HEK293 (cell line): ENCODE data around the gene MAN2B2.

ENCODE experiments used
- EGR2 ChIP-seq: fragments of 450-650 bp; formaldehyde crosslinking; IDR thresholded peaks from 2 replicates; pipeline ENCODE4 v1.5.1; 2016; ENCODE audit warnings: low read depth, missing biosample characterization, missing genetic modification characterization
- REPIN1 ChIP-seq: fragments of 450-650 bp; formaldehyde crosslinking; IDR thresholded peaks from 2 replicates; pipeline ENCODE4 v1.5.1; 2017; ENCODE audit warnings: missing biosample characterization, missing genetic modification characterization, low read depth
- TRIM28 ChIP-seq: IDR thresholded peaks from 2 replicates; pipeline ENCODE4 v1.6.1; 2011; ENCODE audit warnings: low read length, control low read depth, borderline replicate concordance
- ZNF169 ChIP-seq: fragments of 450-650 bp; formaldehyde crosslinking; IDR thresholded peaks from 2 replicates; pipeline ENCODE4 v1.5.1; 2016; ENCODE audit warnings: missing biosample characterization, missing genetic modification characterization
- ZNF274 ChIP-seq, 2 experiments: fragments of 200-500 bp in 1 of 2; fragments of 450-650 bp in 1 of 2; sonication (Bioruptor generic) in 1 of 2; formaldehyde crosslinking in 1 of 2; IDR thresholded peaks; 2 replicates each; pipeline versions ENCODE4 v1.5.1 to v1.6.1; 2014 to 2016; ENCODE audit warnings: borderline replicate concordance in 1 of 2, inconsistent platforms in 1 of 2, low read length in 1 of 2, missing biosample characterization in 1 of 2, missing genetic modification characterization in 1 of 2
- ZNF391 ChIP-seq: fragments of 450-650 bp; formaldehyde crosslinking; IDR thresholded peaks from 2 replicates; pipeline ENCODE4 v1.5.1; 2016; ENCODE audit warnings: low read depth, missing biosample characterization, missing genetic modification characterization, borderline replicate concordance
- ZNF433 ChIP-seq: fragments of 450-650 bp; formaldehyde crosslinking; IDR thresholded peaks from 2 replicates; pipeline ENCODE4 v1.5.1; 2016; ENCODE audit warnings: missing biosample characterization, missing genetic modification characterization, low read depth
- ZNF501 ChIP-seq: fragments of 450-650 bp; formaldehyde crosslinking; IDR thresholded peaks from 2 replicates; pipeline ENCODE4 v1.5.1; 2016; ENCODE audit warnings: missing biosample characterization, missing genetic modification characterization
- ZNF544 ChIP-seq: fragments of 450-650 bp; formaldehyde crosslinking; IDR thresholded peaks from 2 replicates; pipeline ENCODE4 v1.5.0; 2017; ENCODE audit warnings: missing biosample characterization, missing genetic modification characterization
- ZNF561 ChIP-seq: fragments of 450-650 bp; IDR thresholded peaks from 2 replicates; pipeline ENCODE4 v1.5.1; 2018; ENCODE audit warnings: missing biosample characterization, missing genetic modification characterization, borderline replicate concordance
- ZNF654 ChIP-seq: fragments of 450-650 bp; formaldehyde crosslinking; IDR thresholded peaks from 2 replicates; pipeline ENCODE4 v1.5.1; 2016; ENCODE audit warnings: low read depth, missing biosample characterization, missing genetic modification characterization
- ZNF707 ChIP-seq: fragments of 450-650 bp; formaldehyde crosslinking; IDR thresholded peaks from 2 replicates; pipeline ENCODE4 v1.5.1; 2016; ENCODE audit warnings: missing biosample characterization, missing genetic modification characterization
- ZNF76 ChIP-seq: fragments of 450-650 bp; formaldehyde crosslinking; IDR thresholded peaks from 2 replicates; pipeline ENCODE4; 2016; ENCODE audit warnings: low read depth, missing biosample characterization, missing genetic modification characterization, borderline replicate concordance
- TF ChIP-seq, protein P1 (sequence below): fragments of 450-650 bp; formaldehyde crosslinking; IDR thresholded peaks from 2 replicates; pipeline ENCODE4 v1.5.1; 2016; ENCODE audit warnings: missing biosample characterization, missing genetic modification characterization

DNA sequence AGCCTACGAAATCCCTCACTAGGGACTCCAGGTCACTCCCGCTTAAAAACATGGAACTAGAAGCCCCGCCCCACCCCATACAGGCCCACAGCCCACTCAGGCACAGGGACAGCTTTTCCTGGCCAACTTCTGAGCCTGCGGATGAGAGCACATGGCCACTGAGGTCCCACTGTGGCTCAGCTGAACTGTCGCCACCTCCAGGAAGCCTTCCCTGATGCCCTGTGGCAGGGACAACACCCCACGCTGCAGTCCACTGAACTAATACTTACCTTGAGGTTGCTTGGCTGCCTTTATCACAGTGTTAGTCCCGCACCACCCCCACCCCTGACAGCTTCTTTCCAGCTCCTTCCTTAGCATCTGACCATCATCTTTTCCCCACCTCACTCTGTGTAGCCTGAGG, 39.3 kb upstream of the MAN2B2 start:
- TF ChIP-seq REPIN1 (no peak), TRIM28 (no peak), ZNF561 (tag by site-specific recombination) (no peak), ZNF707 (tag by site-specific recombination) (no peak), ZNF654 (tag by site-specific recombination) (no peak), EGR2 (tag by site-specific recombination) (no peak), ZNF501 (tag by site-specific recombination) (no peak), ZNF76 (tag by site-specific recombination) (no peak), ZNF544 (tag by site-specific recombination) (no peak), ZNF169 (tag by site-specific recombination) (no peak), ZNF433 (tag by site-specific recombination) (no peak), ZNF274 (IDR thresholded peaks at IDR 0.05; ENCODE audit: low read length) (no peak), ZNF274 (tag by site-specific recombination; IDR thresholded peaks at IDR 0.05; ENCODE audit: borderline replicate concordance) (no peak), ZNF391 (tag by site-specific recombination) (no peak)
- TF ChIP-seq, protein P1, sequence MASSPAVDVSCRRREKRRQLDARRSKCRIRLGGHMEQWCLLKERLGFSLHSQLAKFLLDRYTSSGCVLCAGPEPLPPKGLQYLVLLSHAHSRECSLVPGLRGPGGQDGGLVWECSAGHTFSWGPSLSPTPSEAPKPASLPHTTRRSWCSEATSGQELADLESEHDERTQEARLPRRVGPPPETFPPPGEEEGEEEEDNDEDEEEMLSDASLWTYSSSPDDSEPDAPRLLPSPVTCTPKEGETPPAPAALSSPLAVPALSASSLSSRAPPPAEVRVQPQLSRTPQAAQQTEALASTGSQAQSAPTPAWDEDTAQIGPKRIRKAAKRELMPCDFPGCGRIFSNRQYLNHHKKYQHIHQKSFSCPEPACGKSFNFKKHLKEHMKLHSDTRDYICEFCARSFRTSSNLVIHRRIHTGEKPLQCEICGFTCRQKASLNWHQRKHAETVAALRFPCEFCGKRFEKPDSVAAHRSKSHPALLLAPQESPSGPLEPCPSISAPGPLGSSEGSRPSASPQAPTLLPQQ (tag by site-specific recombination): no peak
